K562 (cell line): ENCODE data around the gene TRNAU1AP. TPM values are rescaled to one million over a fixed set of nuclear protein-coding genes. Genes with fewer than 3 reads are reported as not detected.
A peak's percentile ranks its signal among the peaks of the same experiment; 100 is the strongest.

Experiments used
- BDP1 ChIP-seq: IDR thresholded peaks from 3 replicates; pipeline ENCODE4 v1.6.1; 2011; ENCODE audit not compliant: insufficient read length, insufficient read depth
- BRCA1 ChIP-seq, 2 experiments: fragments of 450-650 bp in 1 of 2; sonication (generic) in 1 of 2; formaldehyde crosslinking in 1 of 2; IDR thresholded peaks; 2 replicates each; pipeline versions ENCODE4 v1.5.0 to v1.6.1; 2017 to 2020; ENCODE audit warnings: mild to moderate bottlenecking in 1 of 2, missing genetic modification reagents in 1 of 2
- CREB5 ChIP-seq: fragments of 250-450 bp; sonication (Bioruptor Pico); IDR thresholded peaks from 2 replicates; pipeline ENCODE4 v1.5.0; 2020; ENCODE audit warnings: mild to moderate bottlenecking
- E2F1 ChIP-seq: sonication (generic); formaldehyde crosslinking; IDR thresholded peaks from 2 replicates; pipeline ENCODE4 v1.8.1; 2023; ENCODE audit warnings: mild to moderate bottlenecking, missing genetic modification reagents, moderate library complexity
- ELF2 ChIP-seq: fragments of 250-450 bp; sonication (Bioruptor Pico); IDR thresholded peaks from 2 replicates; pipeline ENCODE4 v1.5.0; 2021; ENCODE audit warnings: mild to moderate bottlenecking
- FOXJ3 ChIP-seq: sonication (generic); formaldehyde crosslinking; IDR thresholded peaks from 2 replicates; pipeline ENCODE4 v1.4.0; 2020; ENCODE audit warnings: mild to moderate bottlenecking, missing genetic modification reagents
- HMG20A ChIP-seq: fragments of 450-650 bp; formaldehyde crosslinking; conservative IDR thresholded peaks from 2 replicates; pipeline ENCODE4 v1.4.0; 2020; ENCODE audit warnings: mild to moderate bottlenecking, mixed read lengths
- KDM5B ChIP-seq: fragments of 200-600 bp; sonication (generic); IDR thresholded peaks from 2 replicates; pipeline ENCODE4 v1.6.1; 2012; ENCODE audit warnings: low read depth, mild to moderate bottlenecking, moderate library complexity, low read length, control low read depth, inconsistent platforms; ENCODE audit not compliant: insufficient replicate concordance
- MLLT1 ChIP-seq, 2 experiments: fragments of 450-650 bp; IDR thresholded peaks; 2 replicates each; pipeline ENCODE4 v1.6.1; 2016
- MYC ChIP-seq, 2 experiments: fragments of 250-450 bp in 1 of 2; sonication (Bioruptor Pico) in 1 of 2; IDR thresholded peaks; 2 replicates each; pipeline versions ENCODE4 v1.5.1 to v1.6.1; 2012 to 2021; ENCODE audit warnings: low read depth in 2 of 2, borderline replicate concordance in 1 of 2, improper control_type of control experiment in 1 of 2, low read length in 1 of 2, mild to moderate bottlenecking in 1 of 2, moderate library complexity in 1 of 2
- NONO ChIP-seq, 2 experiments: fragments of 200-400 bp in 1 of 2; fragments of 450-650 bp in 1 of 2; formaldehyde crosslinking in 1 of 2; IDR thresholded peaks; 2 replicates each; pipeline ENCODE4 v1.6.1; 2017; ENCODE audit warnings: low read depth in 2 of 2, mild to moderate bottlenecking in 2 of 2, moderate library complexity in 2 of 2, low read length in 1 of 2
- PHB ChIP-seq: fragments of 250-450 bp; sonication (Bioruptor Pico); IDR thresholded peaks from 2 replicates; pipeline ENCODE4 v1.5.0; 2021
- PKNOX1 ChIP-seq: fragments of 450-650 bp; IDR thresholded peaks from 2 replicates; pipeline ENCODE4 v1.6.1; 2016
- POLR3G ChIP-seq: IDR thresholded peaks from 2 replicates; pipeline ENCODE4 v1.6.1; 2011; ENCODE audit not compliant: insufficient read length, insufficient replicate concordance; ENCODE audit errors: extremely low read depth
- ZMIZ1 ChIP-seq, 2 experiments: fragments of 150-350 bp in 1 of 2; IDR thresholded peaks; 2 replicates each; pipeline ENCODE4 v1.6.1; 2012 to 2016; ENCODE audit warnings: low read depth in 2 of 2, low read length in 2 of 2, mild to moderate bottlenecking in 1 of 2, moderate library complexity in 1 of 2
- ZNF274 ChIP-seq: IDR thresholded peaks from 2 replicates; pipeline ENCODE4 v1.6.1; 2011; ENCODE audit warnings: low read depth, mild to moderate bottlenecking, low read length, moderate library complexity, borderline replicate concordance
- ZNF511 ChIP-seq: sonication (generic); formaldehyde crosslinking; IDR thresholded peaks from 2 replicates; pipeline ENCODE4 v1.8.0; 2022; ENCODE audit warnings: mild to moderate bottlenecking, missing genetic modification reagents
- ZNF77 ChIP-seq: fragments of 250-450 bp; sonication (Bioruptor Pico); IDR thresholded peaks from 2 replicates; pipeline ENCODE4 v1.5.0; 2020
- polyA plus RNA-seq, 8 experiments: library from polyadenylated mRNA; depleted of rRNA in 4 of 8; stranded (reverse) in 5 of 8; unstranded in 3 of 8; fragments of >200 nt; fragmentation: Nextera tagmentation in 2 of 8; fragmentation: Illumina TruSeq in 1 of 8; extraction: Ambion mirVana in 2 of 8; extraction: Trizol in 1 of 8; gene quantifications; 2 replicates each; pipeline versions ENCODE4 v1.2.1 to v1.2.3, GENCODE V29; 2011 to 2014; ENCODE audit warnings: inconsistent platforms in 1 of 8, missing spikeins in 1 of 8
- total RNA-seq, 7 experiments: library from RNA; depleted of rRNA in 6 of 7; stranded (reverse); fragments of >200 nt in 6 of 7; fragmentation: Illumina TruSeq in 2 of 7; extraction: Trizol in 2 of 7; gene quantifications; 2 replicates each; pipeline versions ENCODE4 v1.2.1 to v1.2.3, GENCODE V29; 2011 to 2021; ENCODE audit warnings: low replicate concordance in 1 of 7

Gene TRNAU1AP
- total and polyA plus RNA-seq, 9 of the 15 experiments (the other 6 are each of a cell fraction or from before 2014, with no cell fraction given) = 34.9 to 110 (median 46.3) TPM

- no peak for TF ChIP-seq ELF2 (CRISPR knock-in tag)
- TF ChIP-seq ZMIZ1 (IDR thresholded peaks at IDR 0.05; ENCODE audit: low read depth in 2 of 2, low read length in 2 of 2) = no peak
- TF ChIP-seq CREB5 (CRISPR knock-in tag) = peak; percentile 37; the same call in 1 of the 2 replicates
- peak; percentile 63 for TF ChIP-seq MYC (IDR thresholded peaks at IDR 0.05; ENCODE audit: low read depth, low read length)
- no peak for TF ChIP-seq MYC (CRISPR knock-in tag; IDR thresholded peaks at IDR 0.05; ENCODE audit: borderline replicate concordance, low read depth)
- peak; percentile 19 for TF ChIP-seq KDM5B
- TF ChIP-seq E2F1 (CRISPR knock-in tag) = no peak
- no peak for TF ChIP-seq PHB
- no peak for TF ChIP-seq BDP1
- TF ChIP-seq NONO (IDR thresholded peaks at IDR 0.05; ENCODE audit: low read depth in 2 of 2, low read length in 1 of 2) = no peak
- no peak for TF ChIP-seq BRCA1 (IDR thresholded peaks at IDR 0.05)
- TF ChIP-seq BRCA1 (CRISPR knock-in tag; IDR thresholded peaks at IDR 0.05) = no peak
- no peak for TF ChIP-seq HMG20A (CRISPR knock-in tag)
- TF ChIP-seq MLLT1 (IDR thresholded peaks at IDR 0.05) = peak; percentile 96
- TF ChIP-seq FOXJ3 = no peak
- no peak for TF ChIP-seq ZNF77 (CRISPR knock-in tag)
- no peak for TF ChIP-seq POLR3G
- TF ChIP-seq ZNF511 (CRISPR knock-in tag) = no peak
- no peak for TF ChIP-seq ZNF274
- no peak for TF ChIP-seq PKNOX1
Observed at GRCh38 chr1:28506907-28507246, 46.0 kb upstream of the TRNAU1AP start (continued).
